ENCODE data around the gene SLC25A3.
"Not testable (repeated sequence)": the region's sequence is repeated elsewhere in the genome, so short reads cannot be mapped to it uniquely, and the experiment has no call there.

The SLC25A3 gene

GRCh38 chr12:98559666-98560065 is 33.8 kb upstream of the SLC25A3 start:
- Histone ChIP-seq H3K27me3 (replicated peaks) (no peaks in the 10 kb centered on the region), H3K27ac (no peak overlapping the region), H3K36me3 (replicated peaks) (no peaks in the 10 kb centered on the region), H3K4me3 (ENCODE audit: low read depth, low read length) (no peak overlapping the region)
- DNase-seq = no peak
- TF ChIP-seq CTCF (IDR thresholded peaks at IDR 0.05; ENCODE audit: low read depth, low read length, missing control alignments) = no peak
- in situ Hi-C loops (cut with HindIII; ENCODE audit: low pct_ligation_motif_present, low sequenced_read_pairs) = no loop called here

GRCh38 chr12:98561846-98562245 is 31.6 kb upstream of the SLC25A3 start:
- H3K36me3 ChIP-seq (replicated peaks) = no peaks in the 10 kb centered on the region
- H3K27ac ChIP-seq = no peak overlapping the region
- no peak for DNase-seq
- H3K4me3 ChIP-seq (ENCODE audit: low read depth, low read length) = no peak overlapping the region
- in situ Hi-C loops (cut with HindIII; ENCODE audit: low pct_ligation_motif_present, low sequenced_read_pairs) = no loop called here
- TF ChIP-seq CTCF (IDR thresholded peaks at IDR 0.05; ENCODE audit: low read depth, low read length, missing control alignments) = no peak
- H3K27me3 ChIP-seq (replicated peaks) = no peaks in the 10 kb centered on the region

- peak; percentile 60 for TF ChIP-seq CTCF (IDR thresholded peaks at IDR 0.05; ENCODE audit: low read depth, low read length, missing control alignments)
These were observed 21.5 kb upstream of the SLC25A3 start for GRCh38 chr12:98572010-98572409.

GRCh38 chr12:98574110-98574509 is 19.4 kb upstream of the SLC25A3 start:
- no peak for TF ChIP-seq CTCF (IDR thresholded peaks at IDR 0.05; ENCODE audit: low read depth, low read length, missing control alignments)
- Histone ChIP-seq H3K27ac (no peak overlapping the region), H3K27me3 (replicated peaks) (no peaks in the 10 kb centered on the region), H3K4me3 (ENCODE audit: low read depth, low read length) (no peak overlapping the region), H3K36me3 (replicated peaks) (no peaks in the 10 kb centered on the region)
- no peak for DNase-seq
- in situ Hi-C loops (cut with HindIII; ENCODE audit: low pct_ligation_motif_present, low sequenced_read_pairs) = no loop called here

More at GRCh38 chr12:98572010-98572409, 21.5 kb upstream of the SLC25A3 start:
- in situ Hi-C loops (cut with HindIII; ENCODE audit: low pct_ligation_motif_present, low sequenced_read_pairs) = no loop called here
- Histone ChIP-seq H3K27ac (no peak overlapping the region), H3K36me3 (replicated peaks) (no peaks in the 10 kb centered on the region), H3K27me3 (replicated peaks) (no peaks in the 10 kb centered on the region), H3K4me3 (ENCODE audit: low read depth, low read length) (no peak overlapping the region)
- DNase-seq = no peak

- in situ Hi-C loops (cut with HindIII; ENCODE audit: low pct_ligation_motif_present, low sequenced_read_pairs) = no loop called here
- H3K4me3 ChIP-seq (ENCODE audit: low read depth, low read length) = no peak overlapping the region
- TF ChIP-seq CTCF (IDR thresholded peaks at IDR 0.05; ENCODE audit: low read depth, low read length, missing control alignments) = no peak
- no peak for DNase-seq
- H3K27ac ChIP-seq = no peak overlapping the region
- H3K27me3 ChIP-seq (replicated peaks) = no peaks in the 10 kb centered on the region
- no peaks in the 10 kb centered on the region for H3K36me3 ChIP-seq (replicated peaks)
These were observed 18.5 kb upstream of the SLC25A3 start for GRCh38 chr12:98575013-98575412.

GRCh38 chr12:98576795-98577194 is 16.7 kb upstream of the SLC25A3 start:
- H3K27me3 ChIP-seq (replicated peaks); DNase-seq; H3K4me3 ChIP-seq (ENCODE audit: low read depth, low read length); in situ Hi-C loops (cut with HindIII; ENCODE audit: low pct_ligation_motif_present, low sequenced_read_pairs); H3K27ac ChIP-seq; H3K36me3 ChIP-seq (replicated peaks): not testable (repeated sequence)
